HuH-7.5 (cell line): ENCODE measurements around the gene WDR20.

Experiments used
- DNase-seq: peaks from one replicate; pipeline ENCODE4 v3.0.0; 2011; ENCODE audit warnings: low spot score

Gene WDR20

GRCh38 chr14:102219316-102219715 lies 79.6 kb downstream of the WDR20 start:
- DNase-seq = no peak

GRCh38 chr14:102220031-102220430 lies 80.3 kb downstream of the WDR20 start:
- no peak for DNase-seq

GRCh38 chr14:102221026-102221425 lies 81.3 kb downstream of the WDR20 start:
- DNase-seq = no peak

- no peak for DNase-seq
Measured at GRCh38 chr14:102222009-102222575, 82.4 kb downstream of the WDR20 start.

- DNase-seq = no peak
Measured at GRCh38 chr14:102222751-102223150, 83.1 kb downstream of the WDR20 start.

- no peak for DNase-seq
Measured at GRCh38 chr14:102223682-102224081, 84.0 kb downstream of the WDR20 start.

- DNase-seq = no peak
Measured at GRCh38 chr14:102225386-102225785, 85.7 kb downstream of the WDR20 start.

- DNase-seq = no peak
Measured at GRCh38 chr14:102225936-102226335, 86.2 kb downstream of the WDR20 start.

- no peak for DNase-seq
Measured at GRCh38 chr14:102226356-102227125, 86.8 kb downstream of the WDR20 start.

- DNase-seq = no peak
Measured at GRCh38 chr14:102227184-102227964, 87.7 kb downstream of the WDR20 start.

- DNase-seq = no peak
Measured at GRCh38 chr14:102229071-102229738, 89.5 kb downstream of the WDR20 start.

GRCh38 chr14:102229739-102230092 lies 90.0 kb downstream of the WDR20 start:
- no peak for DNase-seq

GRCh38 chr14:102230481-102231210 lies 90.9 kb downstream of the WDR20 start:
- no peak for DNase-seq

- DNase-seq = no peak
Measured at GRCh38 chr14:102231476-102232347, 92.0 kb downstream of the WDR20 start.

GRCh38 chr14:102232348-102232625 lies 92.6 kb downstream of the WDR20 start:
- no peak for DNase-seq

GRCh38 chr14:102233081-102233480 lies 93.4 kb downstream of the WDR20 start:
- DNase-seq = no peak

GRCh38 chr14:102234331-102235264 lies 94.9 kb downstream of the WDR20 start:
- DNase-seq = no peak

GRCh38 chr14:102235275-102235897 lies 95.7 kb downstream of the WDR20 start:
- peak; percentile 93 for DNase-seq

GRCh38 chr14:102236026-102236425 lies 96.3 kb downstream of the WDR20 start:
- no peak for DNase-seq

GRCh38 chr14:102238131-102238530 lies 98.4 kb downstream of the WDR20 start:
- no peak for DNase-seq
